ENCODE measurements around the gene EIF3I.

GRCh38 chr1:32223683-32224082 is 1.5 kb downstream of the EIF3I start:
- TF ChIP-seq FOXA1 (IDR thresholded peaks at IDR 0.05) (no peak), FOXK2 (IDR thresholded peaks at IDR 0.05) (no peak), ZNF384 (IDR thresholded peaks at IDR 0.05) (no peak), NFRKB (IDR thresholded peaks at IDR 0.05) (no peak), BHLHE40 (IDR thresholded peaks at IDR 0.05; ENCODE audit: borderline replicate concordance) (no peak), SUZ12 (IDR thresholded peaks at IDR 0.05) (no peak), HDGF (IDR thresholded peaks at IDR 0.05; ENCODE audit: borderline replicate concordance) (no peak), FOXM1 (IDR thresholded peaks at IDR 0.05; ENCODE audit: borderline replicate concordance) (no peak), SP1 (IDR thresholded peaks at IDR 0.05) (no peak), L3MBTL2 (conservative IDR thresholded peaks at IDR 0.05) (no peak), ELF4 (IDR thresholded peaks at IDR 0.05) (no peak), PKNOX1 (IDR thresholded peaks at IDR 0.05) (no peak)
